CD4-positive, alpha-beta T cell (primary cell): ENCODE results near the gene DTNB. TPM values are rescaled to one million over a fixed set of nuclear protein-coding genes. Genes with fewer than 3 reads are reported as not detected.

Source experiments
- ATAC-seq: fragments of 200-7000 bp; cut with Tn5 transposase; one replicate; pipeline ENCODE4 v1.10.0; 2022; ENCODE audit warnings: mild to moderate bottlenecking; ENCODE audit not compliant: poor library complexity
- CTCF ChIA-PET: fragments of 350-600 bp; sonication (Branson Sonifier 250); formaldehyde crosslinking; loops from one replicate; lab custom pipeline; 2021; ENCODE audit warnings: antibody characterized with exemption, inconsistent platforms; lab: Charles Lee
- POLR2A ChIA-PET: fragments of 350-600 bp; sonication (Branson Sonifier 250); formaldehyde crosslinking; loops from one replicate; lab custom pipeline; 2021; ENCODE audit warnings: antibody characterized with exemption, inconsistent platforms; lab: Charles Lee
- DNase-seq, 14 experiments: peaks; one replicate each; pipeline ENCODE4 v3.0.0-alpha.2; 2013 to 2020; ENCODE audit warnings: mixed read lengths in 2 of 14
- H3K27ac ChIP-seq, 2 donors: one replicate each; pipeline versions ENCODE4 v1.5.1 to v1.7.0; 2013; ENCODE audit warnings: low read length in 2 of 2, low read depth in 1 of 2, mild to moderate bottlenecking in 1 of 2
- H3K27me3 ChIP-seq, 2 experiments: 1 replicate in 1 of 2; 2 replicates in 1 of 2; pipeline versions ENCODE4 v1.6.1 to v1.7.0; 2013; ENCODE audit warnings: low read length in 2 of 2, control low read depth in 1 of 2, mild to moderate bottlenecking in 1 of 2, moderate library complexity in 1 of 2; ENCODE audit not compliant: insufficient read depth in 2 of 2, control insufficient read depth in 1 of 2
- H3K36me3 ChIP-seq: one replicate; pipeline ENCODE4 v1.6.1; 2013; ENCODE audit warnings: low read length, control low read depth; ENCODE audit not compliant: insufficient read depth
- H3K4me1 ChIP-seq: one replicate; pipeline ENCODE4 v1.6.1; 2013; ENCODE audit warnings: low read length, control low read depth; ENCODE audit not compliant: insufficient read depth
- H3K4me3 ChIP-seq: one replicate; pipeline ENCODE4 v1.5.1; 2013; ENCODE audit warnings: mild to moderate bottlenecking, low read length, moderate library complexity
- H3K9me3 ChIP-seq, 2 experiments: 1 replicate in 1 of 2; 2 replicates in 1 of 2; pipeline versions ENCODE4 v1.6.1 to v1.7.0; 2013; ENCODE audit warnings: low read length in 2 of 2, mild to moderate bottlenecking in 2 of 2, control low read depth in 1 of 2, moderate library complexity in 1 of 2; ENCODE audit not compliant: control insufficient read depth in 1 of 2, insufficient read depth in 1 of 2
- H3K27ac Mint-ChIP-seq: one replicate; pipeline ENCODE4 v1.8.0; 2020; ENCODE audit warnings: mixed read lengths
- H3K27me3 Mint-ChIP-seq: one replicate; pipeline ENCODE4 v1.8.0; 2021; ENCODE audit warnings: mixed read lengths
- H3K36me3 Mint-ChIP-seq: one replicate; pipeline ENCODE4 v1.8.0; 2021; ENCODE audit warnings: low read depth, mixed read lengths
- H3K4me1 Mint-ChIP-seq: one replicate; pipeline ENCODE4 v1.8.0; 2021; ENCODE audit warnings: low read depth, mixed read lengths
- H3K4me3 Mint-ChIP-seq: one replicate; pipeline ENCODE4 v1.8.0; 2020; ENCODE audit warnings: mild to moderate bottlenecking, mixed read lengths
- H3K9me3 Mint-ChIP-seq: one replicate; pipeline ENCODE4 v1.8.0; 2020; ENCODE audit warnings: mixed read lengths
- CTCF ChIP-seq: fragments of 200-600 bp; IDR thresholded peaks from one replicate; pipeline ENCODE4 v1.8.0; 2022; ENCODE audit warnings: antibody characterized with exemption, mild to moderate bottlenecking
- intact Hi-C, 2 experiments: fragments of 100-400 bp; cut with DNase I in 1 of 2; cut with micrococcal nuclease in 1 of 2; formaldehyde crosslinking; loops; one replicate each; pipeline versions ENCODE4 v1.15.1 to v1.9.0; 2023 to 2025; cut with DNase I, micrococcal nuclease
- total RNA-seq, 174 experiments: library from RNA in 2 of 174; stranded (reverse) in 2 of 174; gene quantifications; one replicate each; pipeline ENCODE4 v1.2.3 and lab custom pipeline; 2021 to 2026

Gene DTNB
- total RNA-seq, 2 experiments from 2014 or later, result 30.1 to 33.6 TPM

GRCh38 chr2:25546852-25547251 is 126.5 kb downstream of the DTNB start:
- H3K27ac Mint-ChIP-seq, result no peak overlapping the region
- Histone ChIP-seq H3K4me1 (no peaks in the 10 kb centered on the region), H3K27me3 (no peaks in the 10 kb centered on the region), H3K4me3 (no peak overlapping the region), H3K36me3 (no peaks in the 10 kb centered on the region), H3K9me3 (no peaks in the 10 kb centered on the region), H3K27ac (no peak overlapping the region)
- no peaks in the 10 kb centered on the region for H3K9me3 Mint-ChIP-seq
- H3K4me1 Mint-ChIP-seq, result no peaks in the 10 kb centered on the region
- DNase-seq (no peak), ATAC-seq (no peak)
- TF ChIP-seq CTCF, result no peak
- CTCF ChIA-PET, result no interaction called here
- H3K36me3 Mint-ChIP-seq, result no peaks in the 10 kb centered on the region
- POLR2A ChIA-PET, result no interaction called here
- intact Hi-C loops, result no loop called here
- H3K4me3 Mint-ChIP-seq, result no peak overlapping the region
- H3K27me3 Mint-ChIP-seq, result no peaks in the 10 kb centered on the region

- TF ChIP-seq CTCF, result no peak
These were observed 127.5 kb downstream of the DTNB start for GRCh38 chr2:25545899-25546298.

GRCh38 chr2:25544445-25544844 is 128.9 kb downstream of the DTNB start:
- POLR2A ChIA-PET, result interaction anchor here (0.6 kb wide), 1 partner anchor 1184 kb away, joined by 3 read pairs; the partner anchor contains the start of gene ITSN2
- CTCF ChIA-PET, result interaction anchor here (0.9 kb wide), 1 partner anchor 63 kb away, joined by 3 read pairs; no protein-coding TSS in a partner anchor

More at GRCh38 chr2:25545899-25546298, 127.5 kb downstream of the DTNB start:
- Histone ChIP-seq H3K36me3 (no peaks in the 10 kb centered on the region), H3K4me1 (no peaks in the 10 kb centered on the region), H3K4me3 (no peak overlapping the region), H3K27me3 (no peaks in the 10 kb centered on the region), H3K27ac (no peak overlapping the region), H3K9me3 (no peaks in the 10 kb centered on the region)
- ATAC-seq, result no peak
- no peak for DNase-seq
- ChIA-PET POLR2A (no interaction called here), CTCF (no interaction called here)
- Mint-ChIP-seq H3K9me3 (no peaks in the 10 kb centered on the region), H3K4me1 (no peaks in the 10 kb centered on the region), H3K27me3 (no peaks in the 10 kb centered on the region), H3K4me3 (no peak overlapping the region), H3K27ac (no peak overlapping the region), H3K36me3 (no peaks in the 10 kb centered on the region)
- intact Hi-C loops, result no loop called here

More at GRCh38 chr2:25544445-25544844, 128.9 kb downstream of the DTNB start:
- Mint-ChIP-seq H3K27me3 (no peaks in the 10 kb centered on the region), H3K27ac (no peak overlapping the region), H3K9me3 (no peaks in the 10 kb centered on the region), H3K4me1 (no peaks in the 10 kb centered on the region), H3K4me3 (no peak overlapping the region), H3K36me3 (no peaks in the 10 kb centered on the region)
- DNase-seq (no peak), ATAC-seq (no peak)
- H3K4me1 ChIP-seq, result no peaks in the 10 kb centered on the region
- H3K4me3 ChIP-seq, result no peak overlapping the region
- no peak overlapping the region for H3K27ac ChIP-seq
- no peak for TF ChIP-seq CTCF
- no peaks in the 10 kb centered on the region for H3K9me3 ChIP-seq
- intact Hi-C loops, result no loop called here
- H3K36me3 ChIP-seq, result no peaks in the 10 kb centered on the region
- H3K27me3 ChIP-seq, result no peaks in the 10 kb centered on the region
